BJ (cell line): ENCODE measurements around the gene CYB561. TPM values are rescaled to one million over a fixed set of nuclear protein-coding genes. Genes with fewer than 3 reads are reported as not detected.

Source experiments
- CTCF ChIA-PET: fragments of 350-600 bp; formaldehyde crosslinking; extraction: SDS; loops from one replicate; lab custom pipeline; 2021; ENCODE audit warnings: antibody characterized with exemption, inconsistent platforms; lab: Yijun Ruan, JAX
- POLR2A ChIA-PET: fragments of 300-600 bp; sonication (Branson Sonifier 250); formaldehyde crosslinking; extraction: SDS; loops from one replicate; lab custom pipeline; 2021; ENCODE audit warnings: antibody characterized with exemption; lab: Charles Lee
- DNase-seq: peaks from one replicate; pipeline ENCODE4 v3.0.0-alpha.2; 2011; ENCODE audit warnings: low read depth
- H3K27me3 ChIP-seq: 2 replicates; pipeline ENCODE4 v1.6.0; 2011; ENCODE audit warnings: low read length; ENCODE audit not compliant: control insufficient read depth, insufficient read depth
- H3K36me3 ChIP-seq: 2 replicates; pipeline ENCODE4 v1.5.1; 2011; ENCODE audit warnings: low read length; ENCODE audit not compliant: control insufficient read depth, insufficient read depth
- H3K4me3 ChIP-seq: 2 replicates; pipeline ENCODE4 v1.5.1; 2011; ENCODE audit warnings: low read depth, mild to moderate bottlenecking, control low read depth, low read length
- polyA plus RNA-seq: library from polyadenylated mRNA; depleted of rRNA; stranded (reverse); fragments of >200 nt; gene quantifications from 2 replicates; pipeline ENCODE4 v1.2.3, GENCODE V29; 2011
- TF ChIP-seq, protein P1 (sequence below): IDR thresholded peaks from 2 replicates; pipeline ENCODE4 v1.5.1; 2011; ENCODE audit warnings: low read depth, mild to moderate bottlenecking, control low read depth, inconsistent platforms, low read length, moderate library complexity; ENCODE audit not compliant: insufficient read depth

Gene CYB561
- polyA plus RNA-seq, 1 experiment, result 17.1 TPM

DNA sequence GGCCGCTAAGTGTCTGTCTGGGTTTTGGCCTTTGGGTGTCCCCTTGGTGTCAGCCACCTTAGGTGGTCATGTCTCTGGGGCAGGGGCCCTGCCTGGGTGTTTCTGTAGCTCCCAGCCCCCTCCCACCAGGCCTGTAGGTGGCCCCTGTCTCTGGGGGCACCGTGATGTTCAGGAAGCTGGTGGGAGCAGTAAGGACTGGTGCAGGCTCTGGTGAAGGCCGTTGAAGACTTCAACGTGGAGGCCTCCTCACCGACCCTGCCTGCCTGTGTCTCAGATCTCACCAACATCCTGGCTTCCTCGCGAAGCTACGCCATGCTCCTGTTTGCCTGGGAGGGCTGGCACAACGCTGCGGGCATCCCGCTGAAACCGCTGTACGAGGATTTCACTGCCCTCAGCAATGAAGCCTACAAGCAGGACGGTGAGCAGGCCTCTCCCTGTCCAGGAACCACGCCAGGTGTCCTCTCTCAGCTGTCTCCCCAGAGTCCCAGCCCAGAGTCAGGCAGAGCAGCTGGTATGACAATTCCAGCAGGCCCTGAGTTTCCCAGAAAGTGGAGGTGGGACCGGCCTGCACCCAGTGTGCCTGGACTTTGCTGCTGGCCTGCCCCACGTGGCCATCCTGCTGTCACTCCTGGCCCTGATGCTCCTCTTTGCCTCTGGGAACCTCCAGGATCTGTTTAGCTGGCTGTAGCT is 33.5 kb upstream of the CYB561 start:
- ChIA-PET CTCF (interaction anchor here (0.6 to 7.2 kb wide), 25 partner anchors 9 to 925 kb away, joined by 3 to 135 read pairs (median 5); partner anchors contain the start of genes CYB561 and DCAF7), POLR2A (no interaction called here)
- DNase-seq, result no peak
- H3K36me3 ChIP-seq, result no peaks in the 10 kb centered on the region
- TF ChIP-seq, protein P1, sequence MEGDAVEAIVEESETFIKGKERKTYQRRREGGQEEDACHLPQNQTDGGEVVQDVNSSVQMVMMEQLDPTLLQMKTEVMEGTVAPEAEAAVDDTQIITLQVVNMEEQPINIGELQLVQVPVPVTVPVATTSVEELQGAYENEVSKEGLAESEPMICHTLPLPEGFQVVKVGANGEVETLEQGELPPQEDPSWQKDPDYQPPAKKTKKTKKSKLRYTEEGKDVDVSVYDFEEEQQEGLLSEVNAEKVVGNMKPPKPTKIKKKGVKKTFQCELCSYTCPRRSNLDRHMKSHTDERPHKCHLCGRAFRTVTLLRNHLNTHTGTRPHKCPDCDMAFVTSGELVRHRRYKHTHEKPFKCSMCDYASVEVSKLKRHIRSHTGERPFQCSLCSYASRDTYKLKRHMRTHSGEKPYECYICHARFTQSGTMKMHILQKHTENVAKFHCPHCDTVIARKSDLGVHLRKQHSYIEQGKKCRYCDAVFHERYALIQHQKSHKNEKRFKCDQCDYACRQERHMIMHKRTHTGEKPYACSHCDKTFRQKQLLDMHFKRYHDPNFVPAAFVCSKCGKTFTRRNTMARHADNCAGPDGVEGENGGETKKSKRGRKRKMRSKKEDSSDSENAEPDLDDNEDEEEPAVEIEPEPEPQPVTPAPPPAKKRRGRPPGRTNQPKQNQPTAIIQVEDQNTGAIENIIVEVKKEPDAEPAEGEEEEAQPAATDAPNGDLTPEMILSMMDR, result no peak
- no peaks in the 10 kb centered on the region; the same call in none of the 2 replicates for H3K27me3 ChIP-seq
- no peak overlapping the region for H3K4me3 ChIP-seq

DNA sequence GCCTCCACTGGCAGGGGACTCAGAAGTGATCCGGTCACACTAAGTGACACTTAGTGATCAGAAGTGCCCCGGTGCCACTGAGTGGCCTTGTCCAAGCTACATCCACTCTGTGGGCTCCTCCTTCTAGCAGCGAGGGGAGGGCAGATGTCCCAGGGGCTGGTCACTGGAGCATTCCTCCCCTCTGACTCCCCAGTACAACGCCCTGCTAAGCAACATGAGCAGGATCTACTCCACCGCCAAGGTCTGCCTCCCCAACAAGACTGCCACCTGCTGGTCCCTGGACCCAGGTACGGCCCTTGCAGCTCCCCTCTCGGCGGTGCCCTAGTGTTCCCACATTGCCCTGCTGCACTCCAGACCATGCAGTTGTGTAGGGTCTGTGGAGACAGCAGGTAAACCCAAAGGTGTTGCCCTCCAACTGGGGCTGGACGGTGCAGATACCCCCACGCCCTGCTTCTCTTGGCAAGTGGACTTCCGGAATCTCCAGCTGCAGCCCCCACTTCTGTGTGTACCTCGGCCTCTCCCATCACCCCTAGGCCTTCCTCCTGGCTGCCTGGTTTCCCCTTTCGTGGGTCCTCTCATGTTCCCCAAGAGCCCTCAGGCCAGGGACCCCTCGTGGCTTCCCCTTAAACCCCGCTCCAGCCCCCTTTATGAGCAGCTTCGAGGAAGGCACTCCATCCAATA is 32.8 kb upstream of the CYB561 start:
- Histone ChIP-seq H3K4me3 (no peak overlapping the region), H3K27me3 (no peaks in the 10 kb centered on the region; the same call in none of the 2 replicates), H3K36me3 (no peaks in the 10 kb centered on the region)
- ChIA-PET POLR2A (interaction anchor here (0.6 kb wide), 1 partner anchor 53 kb away, joined by 3 read pairs; no protein-coding TSS in a partner anchor), CTCF (interaction anchor here (0.6 to 7.2 kb wide), 28 partner anchors 9 to 924 kb away, joined by 3 to 135 read pairs (median 5); partner anchors contain the start of genes CYB561 and DCAF7)
- TF ChIP-seq, protein P1, result peak; percentile 97
- DNase-seq, result peak; percentile 63

DNA sequence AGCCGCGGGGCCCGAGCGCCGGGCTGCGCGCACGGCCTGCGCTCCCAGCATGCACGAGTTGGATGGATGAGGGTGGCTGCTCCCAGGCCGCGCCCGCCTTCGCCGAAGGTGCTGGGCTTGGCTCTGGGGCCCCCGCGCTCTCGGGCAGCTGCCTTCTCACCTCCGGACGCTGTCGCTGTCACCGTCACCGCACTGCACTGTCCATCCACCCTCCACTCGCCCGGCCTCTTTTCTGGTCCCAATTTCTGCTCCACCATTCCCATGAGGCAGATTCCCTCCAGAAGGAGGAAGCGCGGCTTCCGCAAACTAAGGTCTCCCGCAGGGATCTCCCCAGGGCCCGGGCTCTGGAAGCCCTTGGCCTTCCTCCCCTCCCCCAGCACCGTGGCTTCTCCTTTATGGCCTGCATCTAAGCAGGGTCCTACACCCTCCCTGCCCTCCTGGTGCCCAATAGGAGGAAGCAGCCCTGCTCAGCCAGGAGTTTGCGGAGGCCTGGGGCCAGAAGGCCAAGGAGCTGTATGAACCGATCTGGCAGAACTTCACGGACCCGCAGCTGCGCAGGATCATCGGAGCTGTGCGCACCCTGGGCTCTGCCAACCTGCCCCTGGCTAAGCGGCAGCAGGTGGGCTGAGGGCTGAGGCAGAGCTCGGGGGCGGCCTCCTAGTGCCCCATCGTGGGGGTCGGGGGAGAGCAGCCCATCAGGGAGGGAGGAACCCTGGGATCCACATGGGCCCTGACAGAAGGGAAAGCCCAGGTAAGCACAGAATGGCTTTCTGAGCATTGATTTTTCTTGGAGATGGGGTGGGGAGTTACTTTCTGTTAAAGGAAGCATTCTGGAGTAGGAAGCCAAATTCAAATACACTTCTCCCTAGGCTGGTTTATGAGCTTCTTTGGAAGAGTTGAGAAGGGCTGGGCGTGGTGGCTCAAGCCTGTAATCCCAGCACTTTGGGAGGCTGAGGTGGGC is 31.7 kb upstream of the CYB561 start:
- Histone ChIP-seq H3K4me3 (peak overlapping the region; percentile 42), H3K27me3 (no peaks in the 10 kb centered on the region; the same call in none of the 2 replicates), H3K36me3 (no peaks in the 10 kb centered on the region)
- CTCF ChIA-PET, result interaction anchor here (0.5 to 7.2 kb wide), 20 partner anchors 9 to 840 kb away, joined by 3 to 135 read pairs (median 6); partner anchors contain the start of gene CYB561
- TF ChIP-seq, protein P1, result no peak
- POLR2A ChIA-PET, result no interaction called here
- no peak for DNase-seq

DNA sequence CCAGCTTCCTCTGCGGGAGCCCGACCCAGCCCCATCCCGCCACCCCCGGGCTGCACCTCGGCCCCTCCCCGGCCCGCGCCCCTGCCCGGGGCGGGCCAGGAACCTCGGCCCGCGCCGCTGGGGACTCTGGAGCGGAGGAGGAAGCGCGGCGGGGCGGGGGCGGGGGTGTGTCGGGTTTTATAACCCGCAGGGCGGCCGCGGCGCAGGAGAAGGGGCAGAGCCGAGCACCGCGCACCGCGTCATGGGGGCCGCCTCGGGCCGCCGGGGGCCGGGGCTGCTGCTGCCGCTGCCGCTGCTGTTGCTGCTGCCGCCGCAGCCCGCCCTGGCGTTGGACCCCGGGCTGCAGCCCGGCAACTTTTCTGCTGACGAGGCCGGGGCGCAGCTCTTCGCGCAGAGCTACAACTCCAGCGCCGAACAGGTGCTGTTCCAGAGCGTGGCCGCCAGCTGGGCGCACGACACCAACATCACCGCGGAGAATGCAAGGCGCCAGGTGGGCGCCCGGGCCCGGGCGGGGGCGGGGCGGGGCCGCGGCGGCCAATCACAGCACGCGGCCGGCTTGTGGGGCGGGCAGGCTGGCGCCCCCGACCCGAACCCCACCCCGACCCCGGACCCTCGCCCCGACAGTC is 30.9 kb upstream of the CYB561 start, which contains the start of gene ACE:
Gene ACE (plus strand): TSS at position 208 of the 626 bp plus-strand sequence. CDS start 34 bp downstream, at position 242.
- POLR2A ChIA-PET, result no interaction called here
- no peak for DNase-seq
- TF ChIP-seq, protein P1, result no peak

More for the DNA sequence above, 30.9 kb upstream of the CYB561 start, which contains the start of gene ACE:
- Histone ChIP-seq H3K36me3 (no peaks in the 10 kb centered on the region), H3K27me3 (no peaks in the 10 kb centered on the region; the same call in none of the 2 replicates), H3K4me3 (peak within 1 kb of the TSS; percentile 42)
- CTCF ChIA-PET, result interaction anchor here (0.8 to 7.2 kb wide), 3 partner anchors 10 to 51 kb away, joined by 3 to 135 read pairs (median 11); no protein-coding TSS in a partner anchor
